Left kidney (tissue), 2 donors: ENCODE data around the gene GPR160. TPM values are rescaled to one million over a fixed set of nuclear protein-coding genes. Genes with fewer than 3 reads are reported as not detected.

Source experiments
- DNase-seq: peaks from one replicate; pipeline ENCODE4 v3.0.0-alpha.2; 2013
- polyA plus RNA-seq: library from polyadenylated mRNA; unstranded; fragments of 120-200 nt; gene quantifications from one replicate; pipeline ENCODE4 v1.2.1, GENCODE V29; 2013; ENCODE audit not compliant: insufficient read length

The GPR160 gene
- polyA plus RNA-seq, 1 donor, result 26.2 TPM

GRCh38 chr3:170063691-170064090 lies 25.9 kb downstream of the GPR160 start:
- no peak for DNase-seq

- DNase-seq, result no peak
Observed at GRCh38 chr3:170064108-170064507, 26.3 kb downstream of the GPR160 start.

DNA sequence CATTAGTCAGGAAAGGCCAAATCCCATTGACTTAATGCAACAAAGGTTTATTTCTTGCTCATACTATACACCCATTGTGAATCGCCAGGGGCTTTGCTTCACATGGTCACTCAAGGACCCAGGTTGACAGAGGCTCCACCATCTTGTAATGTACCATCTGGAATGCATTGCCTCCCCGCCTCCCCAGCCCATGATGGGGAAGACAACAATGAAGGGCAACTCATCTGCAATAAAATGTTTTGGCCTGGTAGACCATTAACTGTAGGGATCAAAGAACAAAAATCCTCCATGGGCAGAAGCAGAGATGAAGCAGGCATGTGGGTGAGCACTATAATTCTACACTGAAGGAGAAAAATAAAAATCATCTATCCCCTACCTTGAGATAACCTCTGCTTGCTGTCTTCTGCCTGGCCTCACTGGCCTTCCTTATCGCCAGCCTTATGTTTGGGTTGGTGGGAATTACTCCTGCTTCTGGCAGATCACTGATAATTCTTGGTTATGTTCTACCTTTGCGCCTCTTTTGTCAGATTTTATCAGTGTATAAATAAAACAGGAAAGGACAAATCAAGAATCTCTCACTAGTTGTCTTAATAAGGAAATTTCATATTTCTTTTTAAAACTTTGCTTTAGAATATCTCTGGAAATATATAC lies 37.8 kb downstream of the GPR160 start:
- no peak for DNase-seq

- DNase-seq, result no peak
Observed at GRCh38 chr3:170076715-170077238, 39.0 kb downstream of the GPR160 start.

- no peak for DNase-seq
Observed at GRCh38 chr3:170077361-170077760, 39.6 kb downstream of the GPR160 start.

- DNase-seq, result no peak
Observed at GRCh38 chr3:170078620-170079281, 41.0 kb downstream of the GPR160 start.

- peak; percentile 30 for DNase-seq
Observed at GRCh38 chr3:170079536-170080165, 41.9 kb downstream of the GPR160 start.

- DNase-seq, result no peak
Observed at GRCh38 chr3:170080605-170081004, 42.8 kb downstream of the GPR160 start.

GRCh38 chr3:170081079-170081741 lies 43.4 kb downstream of the GPR160 start:
- no peak for DNase-seq

DNA sequence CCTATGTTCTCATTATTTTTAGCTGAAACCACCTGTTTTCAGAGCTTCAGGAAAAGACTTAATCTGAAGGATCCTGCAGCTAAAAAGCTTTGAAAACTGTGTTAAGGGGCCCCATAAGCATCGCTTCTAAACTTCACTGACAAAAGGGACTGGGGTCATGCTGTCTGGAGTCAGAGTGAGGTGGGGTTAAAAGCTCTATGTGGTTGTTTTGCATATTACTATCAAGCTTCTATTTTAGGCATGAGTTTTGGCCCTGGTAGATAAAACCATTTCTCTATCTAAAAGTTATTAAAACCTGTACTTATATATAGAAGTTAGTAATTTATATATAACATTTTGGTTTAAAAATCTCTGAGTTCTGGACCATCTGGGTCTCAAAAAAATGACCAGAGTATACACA lies 45.5 kb downstream of the GPR160 start:
- DNase-seq, result no peak

DNA sequence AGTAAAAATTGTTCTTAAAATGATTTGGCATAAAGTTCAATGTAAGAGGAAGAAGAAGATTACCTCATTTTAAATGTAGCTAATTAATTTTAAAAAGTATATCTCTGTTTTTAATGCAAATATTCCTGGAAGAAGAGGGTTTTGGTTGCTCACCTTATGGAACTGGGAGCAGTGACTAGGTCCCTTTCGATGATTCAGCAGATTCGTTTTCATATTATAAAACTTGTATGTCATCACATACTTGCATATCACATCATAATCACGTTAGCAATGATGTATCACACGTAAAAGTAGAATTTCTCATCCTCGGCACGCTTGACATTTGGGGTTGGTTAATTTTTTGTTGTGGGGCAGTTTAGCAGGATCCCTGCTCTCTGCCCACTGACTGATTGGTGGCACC lies 47.6 kb downstream of the GPR160 start:
- no peak for DNase-seq

- DNase-seq, result no peak
Observed at GRCh38 chr3:170089862-170090600, 52.2 kb downstream of the GPR160 start.

GRCh38 chr3:170090601-170090981 lies 52.8 kb downstream of the GPR160 start:
- no peak for DNase-seq

DNA sequence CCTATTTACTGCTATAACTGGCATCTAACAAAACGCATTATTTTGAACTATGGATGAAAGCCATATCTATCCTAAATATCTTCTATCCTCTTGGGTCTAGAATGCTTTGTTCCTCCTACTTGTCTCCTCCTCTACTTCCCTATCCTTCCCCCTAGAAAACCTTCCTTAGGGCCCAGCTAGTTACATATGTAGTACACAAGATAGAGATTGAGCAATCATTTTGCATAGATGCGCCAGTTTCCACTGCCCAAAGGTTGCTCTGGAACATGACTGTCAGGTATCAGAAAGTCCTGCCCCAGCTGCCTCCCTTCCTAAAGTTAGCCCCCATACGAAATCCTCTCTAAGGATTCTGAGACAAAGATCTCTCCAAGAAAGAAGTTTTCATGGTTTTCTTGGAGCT lies 55.1 kb downstream of the GPR160 start:
- DNase-seq, result no peak

GRCh38 chr3:170095771-170096170 lies 58.0 kb downstream of the GPR160 start:
- DNase-seq, result no peak

- DNase-seq, result no peak
Observed at GRCh38 chr3:170096342-170096741, 58.5 kb downstream of the GPR160 start.

DNA sequence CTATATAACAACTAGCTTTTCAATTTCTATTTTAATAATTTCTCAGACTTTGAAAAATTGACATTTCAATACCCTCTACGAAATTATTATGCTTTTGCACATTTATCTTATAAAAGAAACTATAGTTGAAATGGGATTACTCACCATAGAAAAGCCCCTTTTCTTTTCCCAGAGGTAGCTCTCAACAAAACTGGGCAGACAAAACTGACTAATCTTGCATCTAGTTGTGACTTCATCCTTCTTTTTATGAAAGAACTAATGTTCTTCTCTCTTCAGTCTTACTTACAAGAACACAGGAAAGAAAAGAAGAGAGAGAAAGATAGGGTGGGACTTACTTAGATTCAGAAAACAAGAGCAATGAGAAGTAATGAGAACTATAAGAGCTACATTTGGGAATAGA lies 61.0 kb downstream of the GPR160 start:
- no peak for DNase-seq

DNA sequence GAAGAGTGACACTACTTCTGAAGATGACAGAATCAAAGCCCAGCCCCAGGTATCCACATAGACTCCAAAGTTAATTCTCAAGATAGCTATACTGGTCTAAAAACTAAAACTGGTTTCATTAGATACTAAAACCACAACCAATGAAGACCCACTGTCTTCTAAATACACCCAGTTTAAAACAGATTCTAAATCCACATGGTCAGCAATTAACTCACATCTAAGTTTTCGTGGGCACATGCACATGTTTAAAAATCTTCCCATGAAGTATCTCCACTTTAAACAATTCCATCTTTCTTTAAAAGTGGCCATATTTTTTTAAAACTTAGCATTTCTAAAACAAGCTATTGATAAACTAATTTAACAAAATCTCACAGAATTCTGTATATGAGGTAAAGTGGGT lies 63.1 kb downstream of the GPR160 start:
- DNase-seq, result no peak

- DNase-seq, result no peak
Observed at GRCh38 chr3:170102431-170102830, 64.6 kb downstream of the GPR160 start.

- no peak for DNase-seq
Observed at GRCh38 chr3:170107941-170108340, 70.1 kb downstream of the GPR160 start.

DNA sequence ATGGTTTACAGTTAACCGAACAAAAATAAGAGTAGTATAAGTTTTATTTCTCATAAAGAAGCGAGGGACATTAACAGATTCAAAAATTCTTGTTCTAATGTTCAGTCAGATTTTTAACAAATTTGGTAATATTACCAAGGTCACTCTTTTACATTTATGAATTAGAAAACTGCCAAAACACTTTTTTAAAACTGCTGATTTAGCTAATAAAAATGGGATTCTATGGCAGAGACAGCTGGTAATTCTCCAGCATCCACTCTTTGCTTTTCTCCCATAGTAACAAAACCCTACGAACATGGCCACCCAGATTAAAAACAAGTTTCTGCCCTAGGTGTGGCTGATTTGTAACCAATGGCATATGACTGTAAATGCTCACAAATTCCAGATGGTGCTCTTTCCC lies 71.2 kb downstream of the GPR160 start:
- no peak for DNase-seq
